Stimulated activated CD4-positive, alpha-beta T cell treated with anti-CD3 and anti-CD28 coated beads, Interleukin-4, amount 100 ng/mL, for 48 hours (primary cell): ENCODE results near the gene MT1G.
"Not testable (repeated sequence)": the region's sequence is repeated elsewhere in the genome, so short reads cannot be mapped to it uniquely, and the experiment has no call there.

Experiments used
- DNase-seq, 2 donors: peaks; one replicate each; pipeline ENCODE4 v3.0.0-alpha.2; 2020; ENCODE audit warnings: low read depth in 2 of 2

The MT1G gene

DNA sequence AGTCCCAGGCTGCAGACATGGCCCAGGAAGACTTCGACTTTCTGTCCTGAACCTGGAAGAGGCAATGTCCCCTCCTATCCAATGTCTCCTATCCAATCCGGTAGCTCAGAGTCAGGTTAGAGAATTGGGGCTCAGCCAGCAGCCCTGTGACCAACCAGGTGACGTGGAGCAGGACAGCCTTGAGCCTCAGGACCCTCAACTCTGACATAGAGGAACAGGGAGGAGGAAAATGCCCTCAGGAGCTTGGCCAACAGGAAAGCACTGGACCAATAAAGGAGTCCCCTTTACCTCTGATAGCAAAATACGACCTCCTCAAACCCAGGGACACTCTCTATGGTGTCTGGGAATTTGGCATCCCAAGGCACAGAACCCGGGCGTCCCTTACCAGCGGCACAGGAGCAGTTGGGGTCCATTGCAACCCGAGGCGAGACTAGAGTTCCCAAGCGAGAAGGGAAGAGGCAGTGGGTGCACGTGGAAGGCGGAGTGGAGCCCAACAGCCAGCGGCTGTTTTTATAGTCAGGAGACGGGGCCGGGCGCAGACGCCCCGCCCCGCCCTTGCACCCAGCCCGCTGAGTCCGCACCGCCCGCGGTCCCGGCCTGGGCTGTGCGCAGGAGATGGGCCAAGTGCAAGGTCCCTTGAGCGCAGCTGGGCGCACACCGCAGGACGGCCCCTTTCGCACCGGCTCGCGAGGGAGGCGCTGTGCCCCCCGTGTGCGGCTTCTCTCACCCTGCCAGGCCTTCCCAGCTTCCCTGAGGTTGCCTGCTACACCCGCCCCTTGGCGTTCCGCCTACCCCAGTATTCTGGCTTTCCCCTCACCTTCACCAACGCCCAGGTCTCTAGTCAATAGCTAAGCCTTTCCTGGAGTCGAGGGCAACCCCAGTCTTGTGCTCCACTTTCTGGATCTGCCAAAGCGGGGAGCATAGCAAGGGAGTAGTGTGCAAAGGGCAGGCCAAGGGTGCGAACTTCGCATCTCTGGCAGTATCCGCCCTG lies at the start of gene MT1G:
Gene MT1G, minus strand, starts transcription at position 485 of the 991 bp plus-strand sequence. Its CDS starts 72 bp downstream, at position 413.
- no peak for DNase-seq

DNA sequence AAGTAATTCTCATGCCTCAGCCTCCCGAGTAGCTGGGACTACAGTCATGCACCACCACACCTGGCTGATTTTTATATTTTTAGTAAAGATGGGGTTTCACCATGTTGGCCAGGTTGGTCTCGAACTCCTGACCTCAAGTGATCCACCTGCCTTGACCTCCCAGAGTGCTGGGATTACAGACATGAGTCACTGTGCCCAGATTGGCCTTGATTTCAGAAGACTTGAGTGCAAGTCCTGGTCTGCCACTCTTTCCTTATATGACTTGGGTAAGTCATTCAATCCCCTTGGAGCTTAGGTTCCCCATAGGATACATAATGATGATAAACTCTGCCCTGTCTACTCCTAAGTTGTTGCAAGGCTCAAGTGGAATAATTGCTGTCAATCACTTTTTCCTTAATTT lies 49.7 kb upstream of the MT1G start:
- DNase-seq, result not testable (repeated sequence)

DNA sequence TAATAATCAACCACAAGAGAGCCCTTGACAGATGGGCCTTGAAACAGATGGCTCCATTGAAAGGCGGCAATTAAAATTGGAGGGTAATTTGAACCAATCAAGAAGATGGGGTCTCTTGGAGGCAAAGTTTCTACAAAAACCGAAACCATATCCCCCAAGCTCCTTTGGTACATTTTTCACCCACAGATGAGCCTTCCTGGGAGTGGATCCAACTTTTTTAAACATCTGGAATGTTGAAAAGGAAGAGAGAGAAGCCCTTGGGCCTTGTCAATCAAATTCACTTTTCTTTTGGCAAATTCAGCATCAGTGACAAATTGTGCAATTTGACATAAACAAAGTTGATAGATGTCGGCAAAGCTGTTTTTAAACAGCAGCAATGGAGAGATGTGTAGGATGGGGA lies 48.9 kb upstream of the MT1G start:
- DNase-seq, result no peak

DNA sequence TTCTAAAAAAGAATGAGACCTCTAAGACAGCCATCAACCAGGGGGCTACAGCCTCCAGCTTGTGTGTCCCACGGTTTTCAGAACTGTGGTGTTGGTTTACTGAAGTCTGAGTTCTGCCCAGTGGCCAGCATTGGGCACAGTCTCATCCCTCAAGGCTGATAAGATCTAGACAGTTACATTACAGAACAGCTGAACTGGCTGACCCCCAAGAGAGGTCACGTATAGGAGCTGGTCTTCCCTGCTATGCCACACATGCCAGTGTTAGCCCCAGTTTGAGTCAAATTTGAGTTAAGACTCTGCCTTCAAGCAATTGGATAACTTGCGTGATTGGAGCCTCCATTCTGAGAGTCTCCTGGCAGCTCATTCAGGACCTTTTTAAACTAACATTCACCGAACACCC lies 47.3 kb upstream of the MT1G start:
- no peak for DNase-seq

DNA sequence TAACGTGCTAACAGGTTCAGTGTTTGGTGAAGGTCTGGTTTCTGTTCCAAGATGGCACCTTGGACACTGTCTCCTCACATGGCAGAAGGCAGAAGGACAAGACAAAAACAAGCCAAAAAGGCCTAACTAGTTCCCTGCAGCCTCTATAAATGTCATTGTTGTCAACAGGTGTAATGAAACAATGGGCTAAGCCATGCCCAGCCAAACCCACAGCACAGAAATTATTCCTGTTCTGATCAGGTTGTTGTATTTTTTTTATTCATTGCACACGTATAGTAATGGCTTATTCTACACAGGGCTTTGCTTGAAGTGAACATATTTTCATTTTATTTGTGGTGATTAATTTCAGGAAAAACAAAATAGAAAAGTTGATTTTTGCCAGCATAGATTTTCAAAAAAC lies 45.9 kb upstream of the MT1G start:
- no peak for DNase-seq

DNA sequence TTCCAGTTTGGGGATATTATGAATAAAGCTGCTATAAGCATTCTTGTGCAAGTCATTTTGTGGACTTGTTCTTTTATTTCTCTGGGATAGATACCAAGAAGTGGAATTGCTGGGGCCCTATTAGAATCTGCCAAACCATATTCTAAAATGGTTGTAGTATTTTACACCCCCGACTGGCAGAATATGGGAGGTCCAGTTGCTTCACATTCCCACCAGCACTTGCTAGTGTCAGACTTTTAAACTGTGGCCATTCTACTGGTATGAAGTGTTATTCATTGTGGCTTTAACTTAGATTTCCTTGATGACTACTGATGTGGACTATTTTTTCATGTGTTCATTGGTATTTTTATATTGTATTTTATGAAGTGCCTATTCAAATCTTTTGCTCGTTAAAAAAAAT lies 44.0 kb upstream of the MT1G start:
- DNase-seq, result no peak

DNA sequence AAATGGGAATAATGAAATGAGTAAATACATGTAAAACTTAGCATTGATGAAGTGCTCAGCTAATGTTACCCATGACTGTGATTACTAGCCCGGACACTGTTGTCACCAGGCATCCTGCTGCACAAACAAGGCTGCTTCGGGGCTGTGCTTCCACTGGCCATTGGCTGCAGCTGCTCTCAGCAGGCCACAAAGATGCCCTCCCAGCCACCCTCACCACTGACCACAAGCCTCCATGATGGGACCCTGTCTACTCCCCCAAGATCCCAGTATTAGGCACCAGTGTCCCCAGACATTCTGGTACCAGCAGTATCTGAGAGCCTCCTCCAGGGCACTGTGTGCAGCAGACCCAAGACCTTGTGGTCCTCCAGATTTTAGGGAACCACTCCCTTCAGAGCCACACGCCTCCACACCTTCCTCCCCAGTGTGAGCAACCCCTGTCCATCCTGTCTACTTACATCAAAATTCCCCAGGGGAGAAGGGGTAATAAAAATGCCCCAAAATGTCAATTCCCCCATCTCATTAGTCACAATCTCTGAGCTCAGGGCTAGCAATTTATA lies 42.4 kb upstream of the MT1G start:
- no peak for DNase-seq

DNA sequence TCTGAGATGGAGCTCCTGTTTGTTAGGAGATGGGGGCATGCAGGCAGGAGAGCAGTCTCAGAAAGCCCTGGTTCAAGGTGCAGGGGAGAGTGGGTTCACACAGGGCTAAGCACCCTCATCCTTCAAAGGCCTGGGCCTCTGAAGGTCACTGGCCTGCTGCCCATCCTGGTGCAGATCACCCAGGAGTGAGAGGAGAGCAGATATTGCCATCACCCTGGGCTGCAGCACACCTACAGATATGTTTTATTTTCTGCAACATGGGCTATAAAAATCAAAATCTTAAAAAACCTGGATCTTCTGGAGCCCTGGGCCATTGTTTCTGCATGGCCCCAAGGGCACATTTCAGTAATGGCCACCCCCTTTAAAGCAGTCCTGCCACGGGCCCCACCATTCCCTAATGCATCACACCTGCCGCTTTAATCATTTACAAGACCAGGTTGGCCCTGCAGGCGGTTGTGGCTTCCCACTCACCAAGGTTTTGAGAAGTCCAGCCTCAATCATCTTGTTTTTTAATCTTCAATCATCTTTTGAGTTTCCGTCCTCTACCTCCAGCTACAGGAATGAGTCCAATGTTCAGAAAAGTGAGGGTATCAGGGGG lies 41.7 kb upstream of the MT1G start:
- no peak for DNase-seq

DNA sequence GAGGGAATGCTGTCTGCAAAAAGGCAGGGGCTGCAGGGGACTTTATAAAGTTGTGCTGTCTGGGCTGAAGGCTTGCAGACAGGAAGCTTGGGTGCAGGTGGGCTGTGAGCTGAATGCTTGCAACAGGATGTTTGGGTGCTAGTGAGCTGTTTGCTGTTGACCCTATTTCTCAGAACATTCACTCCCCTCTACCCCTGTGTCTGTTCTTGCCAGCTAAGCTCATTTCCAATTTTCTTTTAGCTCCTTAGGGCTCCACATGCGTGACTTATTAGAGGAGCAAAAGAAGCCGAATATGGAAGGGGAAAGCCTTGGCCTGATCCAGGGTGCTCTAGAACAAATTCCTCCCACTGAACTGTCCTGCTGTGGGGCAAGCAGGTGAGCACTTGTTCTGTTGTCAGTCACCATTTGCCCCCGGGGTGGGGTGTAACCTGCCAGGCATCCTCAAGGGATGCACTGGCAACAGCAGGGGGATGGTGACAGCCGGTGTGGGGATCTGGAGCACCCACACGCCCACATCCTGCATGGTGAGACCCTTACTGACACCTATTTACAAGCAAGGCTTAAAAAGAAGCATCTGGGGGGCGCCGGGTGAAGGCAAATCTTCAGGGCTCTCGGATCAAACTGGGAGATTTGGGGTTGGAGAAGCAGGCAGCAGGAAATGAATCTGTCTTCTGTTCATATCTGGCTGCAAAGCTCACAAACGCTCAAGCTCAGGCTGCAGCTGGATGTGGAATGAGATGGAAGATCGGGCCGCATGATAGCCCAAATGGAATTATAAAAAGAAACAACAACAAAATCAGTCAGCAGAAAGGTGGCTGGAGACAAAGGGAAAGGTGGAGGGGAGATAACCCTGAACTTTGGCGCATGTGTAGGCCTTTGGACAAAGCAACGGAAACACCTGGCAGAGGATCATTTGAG lies 40.9 kb upstream of the MT1G start:
- DNase-seq, result no peak

DNA sequence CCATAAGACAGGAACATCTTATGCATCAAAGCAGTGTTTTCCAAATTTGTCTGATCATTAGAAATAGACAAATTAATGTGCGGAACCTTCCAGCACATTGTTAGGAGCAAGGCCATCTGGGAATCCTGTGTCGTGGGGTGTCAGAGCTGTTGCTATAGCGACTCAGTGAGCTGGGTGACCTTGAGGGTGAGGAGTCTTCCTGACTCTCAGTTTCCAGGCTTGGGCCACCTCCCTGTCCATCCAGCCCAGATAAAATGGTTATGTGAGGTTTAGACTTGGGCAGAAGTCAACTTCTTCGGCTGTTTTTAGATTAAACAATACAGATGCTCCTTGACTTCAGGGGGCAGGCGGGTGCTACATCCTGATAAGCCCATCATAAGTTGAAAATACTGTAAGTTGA lies 35.0 kb upstream of the MT1G start:
- DNase-seq, result no peak

DNA sequence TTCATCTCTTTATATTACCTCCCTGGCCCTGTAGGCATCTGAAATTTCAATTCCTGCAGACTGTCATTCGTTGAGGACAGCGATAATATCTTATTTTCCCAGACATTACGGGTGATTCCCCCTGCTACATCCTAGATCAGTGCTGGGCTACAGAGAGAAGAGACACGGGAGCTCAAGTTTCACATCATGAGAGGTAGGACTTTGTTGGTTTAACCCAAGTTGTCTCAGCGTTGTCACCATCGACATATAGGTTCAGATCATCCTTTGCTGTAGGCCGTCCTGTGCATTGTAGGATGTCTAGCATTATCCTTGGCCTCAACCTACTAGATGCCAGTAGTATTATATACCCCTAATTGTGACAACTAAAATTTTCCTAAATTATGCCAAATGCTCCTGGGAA lies 33.7 kb upstream of the MT1G start:
- no peak for DNase-seq

DNA sequence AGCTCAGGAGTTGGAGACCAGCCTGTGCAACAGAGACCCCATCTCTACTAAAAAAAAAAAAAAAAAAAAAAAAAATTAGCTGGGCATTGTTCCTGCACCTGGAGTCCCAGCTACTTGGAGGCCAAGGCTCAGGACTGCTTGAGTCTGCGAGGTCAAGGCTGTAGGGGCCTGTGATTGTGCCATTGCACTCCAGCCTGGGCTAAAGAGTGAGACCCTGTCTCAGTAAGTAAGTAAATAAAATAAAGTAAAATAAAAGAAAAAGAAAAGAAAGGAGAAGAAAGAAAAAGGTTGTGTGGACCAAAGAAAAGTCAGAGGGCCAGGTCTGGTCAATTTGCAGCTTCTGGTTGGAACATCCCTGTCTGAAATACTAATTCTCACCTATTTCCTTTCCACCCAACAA lies 32.8 kb upstream of the MT1G start:
- no peak for DNase-seq

DNA sequence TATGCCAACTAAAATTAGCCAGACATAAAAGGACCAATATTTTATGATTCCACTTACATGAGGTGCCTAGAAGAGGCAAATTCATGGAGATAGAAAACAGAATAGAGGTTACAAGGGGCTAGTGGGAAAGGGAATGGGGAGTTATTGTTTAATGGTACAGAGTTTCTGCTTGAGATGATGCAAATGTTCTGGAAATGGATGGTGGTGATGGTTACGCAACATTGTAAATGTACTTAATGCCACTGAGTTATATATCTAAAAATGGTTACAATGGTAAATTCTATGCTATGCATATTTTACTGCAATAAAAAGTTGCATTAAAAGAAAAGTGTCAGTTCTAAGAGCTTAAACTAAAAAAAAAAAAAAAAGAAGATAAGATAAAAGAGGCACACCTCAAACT lies 32.3 kb upstream of the MT1G start:
- DNase-seq, result no peak

DNA sequence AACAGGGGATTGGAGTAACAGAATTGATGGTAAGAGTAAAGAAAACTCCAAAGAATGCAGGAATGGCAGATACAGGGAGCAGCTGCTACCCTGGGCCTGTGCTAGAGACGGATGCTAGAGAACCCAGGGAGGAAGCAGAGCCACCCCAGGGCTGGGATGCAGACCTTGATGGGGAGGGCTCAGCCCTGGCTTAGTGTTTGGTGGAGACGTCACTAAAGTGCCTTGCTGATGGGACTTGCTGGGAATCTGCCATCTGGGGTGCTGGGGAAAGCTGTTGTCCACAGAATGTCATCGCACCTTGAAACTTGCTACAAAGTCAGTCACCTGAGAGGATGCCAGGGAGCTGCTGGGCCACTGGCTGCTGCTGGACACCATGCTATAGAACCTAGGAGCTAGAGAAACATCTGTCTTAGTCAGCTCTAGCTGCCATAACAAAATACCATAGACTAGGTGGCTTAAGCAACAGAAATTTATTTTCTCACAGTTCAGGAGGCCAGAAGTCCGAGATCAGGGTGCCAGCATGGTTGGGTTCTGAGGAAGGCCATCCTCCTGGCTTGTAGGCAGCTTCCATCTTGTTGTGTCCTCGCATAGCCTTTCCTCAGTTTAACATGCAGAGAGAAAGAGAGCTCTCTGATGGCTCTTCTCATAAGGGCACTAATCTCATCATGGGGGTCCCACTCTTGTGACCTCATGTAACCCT lies 29.7 kb upstream of the MT1G start:
- no peak for DNase-seq

DNA sequence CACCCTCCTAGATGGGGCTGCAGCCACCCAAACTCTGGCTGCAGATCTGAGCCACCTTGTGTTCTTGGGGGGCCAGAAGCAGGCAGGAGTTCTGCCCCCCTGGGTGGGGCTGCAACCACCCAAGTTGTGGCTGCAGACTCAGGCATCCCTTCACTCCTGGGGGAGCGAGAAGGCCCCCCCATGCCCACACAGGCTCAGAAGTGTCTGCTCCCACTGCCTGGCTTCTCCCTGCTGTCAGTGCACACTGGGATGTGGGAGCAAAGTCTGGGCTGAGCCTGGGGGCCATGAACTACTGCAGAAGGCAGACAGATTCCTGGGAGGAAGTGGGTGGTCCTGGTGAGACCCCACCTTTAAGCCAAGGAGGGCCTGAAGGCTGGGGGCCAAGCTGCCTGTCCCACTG lies 27.4 kb upstream of the MT1G start:
- DNase-seq, result no peak

DNA sequence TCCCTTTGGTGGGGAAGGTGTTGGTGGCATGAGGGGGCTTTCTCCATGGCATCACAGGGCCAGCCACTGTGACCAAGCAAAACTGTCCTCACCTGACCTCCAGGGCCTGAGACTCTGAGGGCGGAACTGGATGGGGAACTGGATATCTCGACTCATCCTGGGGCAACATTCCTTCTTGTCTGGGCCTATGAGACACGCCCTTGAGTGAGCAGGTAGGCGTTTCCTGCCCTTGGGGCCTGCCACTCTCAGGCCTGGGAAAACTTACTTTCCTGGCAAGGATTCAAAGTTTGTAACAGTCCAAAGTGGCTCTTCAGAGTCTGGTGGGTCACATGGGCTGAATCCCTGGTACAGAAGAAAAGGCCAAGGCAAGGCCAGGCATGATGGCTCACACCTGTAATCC lies 24.0 kb upstream of the MT1G start:
- DNase-seq, result no peak

DNA sequence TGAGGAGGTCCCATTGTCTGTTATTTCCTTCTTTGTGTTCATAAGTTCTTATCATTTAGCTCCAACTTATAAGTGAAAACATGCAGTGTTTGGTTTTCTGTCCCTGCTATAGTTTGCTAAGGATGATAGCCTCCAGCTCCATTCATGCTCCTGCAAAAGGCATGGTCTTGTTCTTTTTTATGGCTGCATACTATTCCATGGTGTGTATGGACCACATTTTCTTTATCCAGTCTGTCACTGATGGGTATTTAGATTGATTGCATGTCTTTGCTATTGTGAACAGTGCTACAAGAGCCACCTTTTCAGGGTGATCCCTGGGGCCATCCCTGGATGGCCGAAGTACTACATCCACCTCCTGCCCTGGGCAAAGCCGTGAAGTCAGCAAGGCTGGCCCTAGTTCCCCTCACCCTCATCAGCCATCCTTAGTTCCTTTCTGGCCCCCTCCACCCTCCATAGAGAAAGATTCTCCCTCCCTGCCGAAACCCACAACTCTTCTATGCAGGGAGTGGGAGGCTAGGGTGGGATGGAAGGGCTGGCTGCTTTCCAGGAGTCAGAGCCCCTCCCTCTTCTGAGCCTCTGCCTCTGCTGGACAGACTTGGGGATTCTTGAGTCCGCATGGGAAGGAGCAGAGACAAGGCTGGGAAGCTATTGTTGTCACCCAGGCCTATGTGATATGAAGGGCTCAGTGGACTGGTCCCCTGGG lies 22.7 kb upstream of the MT1G start:
- DNase-seq, result no peak

DNA sequence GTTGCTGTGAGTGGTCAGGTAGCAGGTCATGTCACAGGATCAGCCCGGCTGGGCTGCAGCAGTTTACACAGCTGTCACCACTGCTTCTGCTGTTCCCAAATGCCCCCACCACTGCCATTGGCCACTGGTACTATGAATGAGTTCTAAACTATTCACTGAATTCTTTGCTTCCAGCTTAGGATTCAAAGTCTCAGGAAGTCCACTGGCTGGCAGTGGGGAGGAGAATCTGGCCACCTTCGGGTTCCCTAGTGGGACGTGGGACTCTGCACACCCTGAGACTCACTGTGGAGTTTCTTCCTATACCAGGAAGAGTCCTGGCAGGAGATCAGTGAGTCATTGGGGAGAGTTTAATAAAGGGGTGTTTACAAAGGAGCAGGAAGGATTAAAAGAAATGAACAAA lies 21.3 kb upstream of the MT1G start:
- no peak for DNase-seq

DNA sequence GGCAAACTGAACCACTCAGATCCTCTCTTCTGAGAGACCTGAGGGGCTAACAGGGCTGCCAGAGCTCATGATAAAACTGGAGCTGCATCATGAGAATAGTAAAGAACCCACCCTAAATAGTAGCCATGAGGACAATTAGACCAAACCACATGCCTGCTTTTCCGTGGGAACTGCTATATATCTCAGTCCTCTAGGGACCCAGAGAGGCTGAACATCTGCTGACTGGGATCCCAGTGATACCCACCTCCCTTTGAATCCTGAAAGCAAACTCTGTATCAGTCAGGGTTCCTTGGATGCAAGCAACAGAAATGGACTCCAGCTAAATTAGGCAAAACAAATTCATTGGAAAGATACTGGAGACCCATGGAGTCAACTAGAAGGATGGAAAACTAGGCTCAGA lies 20.9 kb upstream of the MT1G start:
- no peak for DNase-seq

DNA sequence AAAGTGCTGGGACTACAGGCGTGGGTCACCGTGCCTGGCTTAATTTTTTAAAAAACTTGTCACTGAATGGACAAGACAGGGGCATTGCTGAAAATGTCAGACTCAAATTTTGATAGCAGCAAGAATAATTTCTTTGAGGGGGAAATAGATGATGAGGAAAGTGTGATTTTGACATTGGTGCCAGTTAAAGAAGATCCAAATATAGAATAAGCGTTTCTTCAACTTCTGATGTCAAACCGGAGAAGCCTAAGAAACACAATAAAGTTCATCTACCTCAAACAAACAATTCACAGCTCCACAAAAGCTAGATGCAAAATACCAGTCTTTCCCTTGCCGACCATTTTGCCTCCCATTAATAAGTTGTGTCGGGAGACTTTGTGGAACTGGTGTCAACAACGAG lies 18.9 kb upstream of the MT1G start:
- DNase-seq, result no peak
